Measurements from ENCODE around the gene EFCC1. TPM values are rescaled to one million over a fixed set of nuclear protein-coding genes. Genes with fewer than 3 reads are reported as not detected.

The EFCC1 gene
- total and polyA plus RNA-seq, 2 of the 8 experiments (the other 6 are each of a cell fraction or from before 2014, with no cell fraction given): 0.14 to 0.37 TPM

GRCh38 chr3:129065016-129065719, 64.1 kb downstream of the EFCC1 start:
- no peak for DNase-seq (ENCODE audit: low read depth in 1 of 2, low spot score in 2 of 2)
- Histone ChIP-seq H3K4ac (replicated peaks; ENCODE audit: insufficient read length, low read depth, low read length) (no peak overlapping the region), H3K4me1 (replicated peaks in 1 of 4; ENCODE audit: control insufficient read depth in 3 of 4, insufficient read depth in 4 of 4, low read length in 3 of 4) (no peaks in the 10 kb centered on the region; a peak in 1 of 7 replicates), H3K18ac (ENCODE audit: extremely low read depth, low read length) (no peak overlapping the region), H3K23me2 (ENCODE audit: low read depth, low read length) (no peaks in the 10 kb centered on the region), H3K9ac (replicated peaks in 1 of 4; ENCODE audit: extremely low read depth in 1 of 4, low read depth in 3 of 4, low read length in 3 of 4) (no peak overlapping the region; a peak in 1 of 7 replicates), H3K27me3 (replicated peaks in 1 of 4; ENCODE audit: control insufficient read depth in 3 of 4, extremely low read depth in 1 of 4, insufficient read depth in 3 of 4, low read length in 3 of 4) (no peaks in the 10 kb centered on the region), H3K4me2 (ENCODE audit: insufficient read depth in 1 of 2, low read depth in 2 of 2, low read length in 2 of 2) (no peak overlapping the region), H2BK5ac (ENCODE audit: low read depth, low read length) (no peak overlapping the region), H2BK12ac (ENCODE audit: low read depth, low read length) (no peak overlapping the region), H2AFZ (ENCODE audit: low read length) (no peak overlapping the region), H4K91ac (replicated peaks; ENCODE audit: insufficient read length, low read length) (no peak overlapping the region), H4K20me1 (replicated peaks in 1 of 2; ENCODE audit: control insufficient read depth in 1 of 2, insufficient read depth in 2 of 2, low read length in 2 of 2) (no peaks in the 10 kb centered on the region), H3K23ac (ENCODE audit: insufficient read length) (no peak overlapping the region), H3K27ac (ENCODE audit: low read depth, low read length) (no peak overlapping the region), H2BK15ac (ENCODE audit: low read length) (no peak overlapping the region), H4K5ac (ENCODE audit: insufficient read length, low read depth, low read length) (no peak overlapping the region), H3K79me1 (ENCODE audit: low read depth, low read length) (no peaks in the 10 kb centered on the region), H3K9me3 (ENCODE audit: insufficient read depth in 2 of 2, low read depth in 1 of 2, low read length in 1 of 2) (no peaks in the 10 kb centered on the region), H3K4me3 (ENCODE audit: extremely low read depth in 1 of 4, insufficient read depth in 2 of 4, low read depth in 3 of 4, low read length in 4 of 4) (no peak overlapping the region), H2AK5ac (ENCODE audit: low read depth, low read length) (no peak overlapping the region), H4K8ac (ENCODE audit: extremely low read depth, insufficient read depth, low read length) (no peak overlapping the region), H2BK20ac (ENCODE audit: low read length) (no peak overlapping the region), H3K14ac (ENCODE audit: insufficient read length) (no peak overlapping the region), H3K36me3 (ENCODE audit: control insufficient read depth in 2 of 4, insufficient read depth in 4 of 4, low read length in 3 of 4) (no peaks in the 10 kb centered on the region), H3K79me2 (ENCODE audit: control insufficient read depth in 1 of 2, insufficient read depth in 2 of 2, low read length in 2 of 2) (no peaks in the 10 kb centered on the region), H2BK120ac (replicated peaks; ENCODE audit: low read depth, low read length) (no peak overlapping the region), H3K56ac (replicated peaks; ENCODE audit: insufficient read length, low read depth, low read length) (no peak overlapping the region)
- ChIA-PET POLR2A (ENCODE audit: partially characterized antibody) (interaction anchor here (0.6 to 1.2 kb wide), 2 partner anchors 12 to 420 kb away, joined by 4 to 7 read pairs; no protein-coding TSS in a partner anchor), CTCF (ENCODE audit: partially characterized antibody) (interaction anchor here (0.8 to 14.9 kb wide), 4 partner anchors 9 to 20 kb away, joined by 3 to 210 read pairs (median 6); partner anchors contain the start of gene GP9)
- TF ChIP-seq, protein P1, sequence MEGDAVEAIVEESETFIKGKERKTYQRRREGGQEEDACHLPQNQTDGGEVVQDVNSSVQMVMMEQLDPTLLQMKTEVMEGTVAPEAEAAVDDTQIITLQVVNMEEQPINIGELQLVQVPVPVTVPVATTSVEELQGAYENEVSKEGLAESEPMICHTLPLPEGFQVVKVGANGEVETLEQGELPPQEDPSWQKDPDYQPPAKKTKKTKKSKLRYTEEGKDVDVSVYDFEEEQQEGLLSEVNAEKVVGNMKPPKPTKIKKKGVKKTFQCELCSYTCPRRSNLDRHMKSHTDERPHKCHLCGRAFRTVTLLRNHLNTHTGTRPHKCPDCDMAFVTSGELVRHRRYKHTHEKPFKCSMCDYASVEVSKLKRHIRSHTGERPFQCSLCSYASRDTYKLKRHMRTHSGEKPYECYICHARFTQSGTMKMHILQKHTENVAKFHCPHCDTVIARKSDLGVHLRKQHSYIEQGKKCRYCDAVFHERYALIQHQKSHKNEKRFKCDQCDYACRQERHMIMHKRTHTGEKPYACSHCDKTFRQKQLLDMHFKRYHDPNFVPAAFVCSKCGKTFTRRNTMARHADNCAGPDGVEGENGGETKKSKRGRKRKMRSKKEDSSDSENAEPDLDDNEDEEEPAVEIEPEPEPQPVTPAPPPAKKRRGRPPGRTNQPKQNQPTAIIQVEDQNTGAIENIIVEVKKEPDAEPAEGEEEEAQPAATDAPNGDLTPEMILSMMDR (IDR thresholded peaks at IDR 0.05; ENCODE audit: control extremely low read depth in 1 of 3, insufficient read depth in 1 of 3, low read depth in 1 of 3, low read length in 3 of 3): no peak
- TF ChIP-seq ATF3 (IDR thresholded peaks at IDR 0.05; ENCODE audit: insufficient read depth, low read depth, low read length): no peak
- TF ChIP-seq GTF2F1 (IDR thresholded peaks at IDR 0.05; ENCODE audit: borderline replicate concordance, low read depth, low read length): no peak
- TF ChIP-seq NANOG (IDR thresholded peaks at IDR 0.05; ENCODE audit: insufficient read depth, low read depth, low read length, poor library complexity, severe bottlenecking): no peak
- no peak for TF ChIP-seq KDM1A (IDR thresholded peaks at IDR 0.05; ENCODE audit: borderline replicate concordance, low read length)
- TF ChIP-seq BACH1 (IDR thresholded peaks at IDR 0.05; ENCODE audit: low read length): no peak
- whole genome bisulfite sequencing, 2 experiments (ENCODE audit: extremely low coverage in 1 of 2, insufficient coverage in 1 of 2, insufficient read length in 1 of 2, insufficient replicate concordance in 2 of 2, low coverage in 1 of 2, low lambda C conversion rate in 2 of 2, missing lambda C conversion rate in 1 of 2): 90% methylated on average over 14 of the region's 14 CpGs; no CpG with 5 or more reads in 1 of the 2 experiments
- FAIRE-seq: no peak
